A549 treated with AZD9567 at 1 μM for 4 hours (cell line): ENCODE measurements around the gene IFNL3. TPM values are rescaled to one million over a fixed set of nuclear protein-coding genes. Genes with fewer than 3 reads are reported as not detected.

ENCODE experiments used
- total RNA-seq: library from RNA; stranded (reverse); fragments of 200-300 nt; extraction: Qiagen RNA extraction; gene quantifications from 5 replicates; pipeline ENCODE4 v1.2.3, GENCODE V29; 2022; ENCODE audit not compliant: insufficient read depth

The IFNL3 gene
- not detected in 5 replicates for total RNA-seq

DNA sequence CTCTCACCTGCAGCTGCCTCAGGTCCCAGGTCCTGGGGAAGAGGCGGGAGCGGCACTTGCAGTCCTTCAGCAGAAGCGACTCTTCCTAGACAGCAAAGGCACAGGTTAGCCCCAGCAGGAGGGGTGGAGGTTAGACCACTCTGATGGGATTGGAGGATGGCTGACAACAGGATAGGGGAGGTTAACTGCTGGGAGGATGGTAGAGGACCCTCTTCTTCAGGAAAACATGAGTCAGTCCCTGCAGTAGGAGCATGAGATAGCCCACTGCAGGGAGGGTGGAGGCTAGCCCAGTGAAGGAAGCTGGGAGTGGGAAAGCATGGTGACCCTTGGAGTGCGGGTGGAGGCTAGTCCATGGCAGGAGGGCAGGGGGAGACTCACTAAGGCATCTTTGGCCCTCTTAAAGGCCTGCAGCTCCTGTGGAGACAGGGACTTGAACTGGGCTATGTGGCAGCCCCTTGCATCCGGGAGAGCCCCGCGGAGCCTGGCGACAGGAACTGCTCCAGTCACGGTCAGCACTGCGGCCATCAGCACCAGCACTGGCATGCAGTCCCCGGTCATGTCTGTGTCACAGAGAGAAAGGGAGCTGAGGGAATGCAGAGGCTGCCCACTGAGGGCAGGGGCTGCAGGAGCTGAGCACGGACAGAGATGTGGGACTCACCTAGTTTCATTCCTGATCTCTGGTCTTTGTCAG is at the start of gene IFNL3:
TSS of gene IFNL3 (minus strand) at position 597 of the 691 bp plus-strand sequence. CDS start at position 558, 39 bp downstream.

DNA sequence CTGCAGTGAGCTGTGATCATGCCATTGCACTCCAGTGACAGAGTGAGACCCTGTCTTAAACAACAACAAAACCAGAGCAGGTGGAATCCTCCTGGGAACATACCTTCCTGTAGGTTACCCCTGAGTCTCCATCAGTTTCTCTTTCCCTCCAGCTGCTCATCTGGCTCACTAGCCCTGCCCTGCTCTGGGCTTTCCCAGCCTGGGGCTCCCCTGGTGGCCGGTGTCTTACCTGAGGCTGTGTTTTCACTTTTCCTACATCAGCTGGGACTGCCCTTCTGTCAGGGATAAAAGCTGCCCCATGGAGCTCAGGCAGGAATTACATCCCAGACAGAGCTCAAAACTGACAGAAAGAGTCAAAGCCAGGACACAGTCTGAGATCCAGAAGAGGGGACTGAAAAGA is 23.3 kb upstream of the IFNL3 start, which contains the start of gene IFNL2:
TSS of gene IFNL2 (plus strand) at position 312 of the 400 bp plus-strand sequence. CDS start 173 bp downstream, outside the sequence.

DNA sequence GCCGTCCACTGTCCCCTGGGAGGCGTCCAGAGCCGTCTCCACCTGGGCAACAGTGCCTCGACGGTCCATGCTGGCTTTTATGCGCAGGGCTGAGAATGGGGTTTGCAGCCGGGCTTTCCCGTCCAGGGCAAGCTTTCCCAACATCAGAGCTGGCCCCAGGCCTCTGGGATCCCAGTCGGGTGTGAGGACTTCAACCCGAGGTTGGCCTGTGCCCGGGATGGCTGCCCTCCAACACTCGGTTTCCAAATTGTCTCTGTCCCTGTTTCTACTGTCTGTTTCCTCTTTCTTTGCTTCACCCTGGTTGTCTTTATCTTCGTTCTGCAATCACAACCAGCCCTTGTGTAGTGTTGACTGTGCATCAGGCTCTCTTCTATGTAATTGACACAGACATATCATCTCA is 4.0 kb upstream of the IFNL3 start, which contains the start of gene IFNL4:
TSS of gene IFNL4 (minus strand) at position 51 of the 400 bp plus-strand sequence.

DNA sequence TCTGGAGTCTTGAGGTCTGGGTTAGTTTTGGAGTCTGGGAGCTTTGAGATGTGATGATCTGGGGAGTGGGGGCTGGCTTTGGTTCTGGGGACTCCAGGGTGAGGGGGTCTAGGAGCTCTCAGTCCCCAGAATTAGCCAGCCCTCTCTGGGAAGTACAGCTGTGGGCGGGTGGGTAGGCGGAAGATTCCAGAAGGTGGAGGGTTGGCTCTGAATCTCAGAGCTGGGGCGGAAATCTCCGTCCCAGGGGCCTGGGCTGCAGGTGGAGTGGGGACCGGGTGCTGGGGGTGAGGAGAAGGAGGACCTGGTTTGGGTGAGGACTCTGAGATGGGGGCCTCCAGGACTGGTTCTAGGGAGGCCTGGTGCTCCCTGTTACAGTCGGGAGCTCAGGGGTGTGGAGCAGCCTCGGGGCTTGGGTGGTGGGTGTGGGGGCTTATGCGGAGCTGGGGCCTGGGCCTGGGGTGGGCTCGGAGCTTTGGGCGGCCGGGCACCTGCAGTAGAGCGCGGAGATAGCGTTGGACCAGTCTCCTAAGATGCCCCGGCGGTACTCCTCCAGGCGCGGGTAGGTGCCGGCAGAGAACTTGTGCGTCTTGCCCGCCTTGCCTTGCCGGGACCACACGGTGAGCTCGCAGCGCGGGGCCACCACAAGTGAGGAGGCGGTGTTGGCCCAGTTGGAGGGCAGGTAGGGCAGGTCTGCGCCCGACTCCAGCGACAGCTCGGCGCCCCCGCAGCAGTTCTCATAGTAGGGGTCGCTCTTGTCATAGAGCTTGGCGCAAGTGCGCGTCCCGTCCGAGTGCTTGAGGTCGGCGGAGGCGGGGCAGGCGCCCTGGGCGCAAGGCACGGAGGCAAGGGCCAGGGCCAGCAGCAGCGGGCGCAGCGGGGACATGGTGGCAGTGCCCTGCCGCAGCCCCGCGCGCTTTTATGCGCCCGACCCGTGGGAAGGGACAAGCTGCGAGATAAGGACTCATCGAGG is 41.1 kb downstream of the IFNL3 start, which contains the start of gene SYCN:
TSS of gene SYCN (minus strand) at position 892 of the 970 bp plus-strand sequence. CDS start at position 883, 9 bp downstream.

DNA sequence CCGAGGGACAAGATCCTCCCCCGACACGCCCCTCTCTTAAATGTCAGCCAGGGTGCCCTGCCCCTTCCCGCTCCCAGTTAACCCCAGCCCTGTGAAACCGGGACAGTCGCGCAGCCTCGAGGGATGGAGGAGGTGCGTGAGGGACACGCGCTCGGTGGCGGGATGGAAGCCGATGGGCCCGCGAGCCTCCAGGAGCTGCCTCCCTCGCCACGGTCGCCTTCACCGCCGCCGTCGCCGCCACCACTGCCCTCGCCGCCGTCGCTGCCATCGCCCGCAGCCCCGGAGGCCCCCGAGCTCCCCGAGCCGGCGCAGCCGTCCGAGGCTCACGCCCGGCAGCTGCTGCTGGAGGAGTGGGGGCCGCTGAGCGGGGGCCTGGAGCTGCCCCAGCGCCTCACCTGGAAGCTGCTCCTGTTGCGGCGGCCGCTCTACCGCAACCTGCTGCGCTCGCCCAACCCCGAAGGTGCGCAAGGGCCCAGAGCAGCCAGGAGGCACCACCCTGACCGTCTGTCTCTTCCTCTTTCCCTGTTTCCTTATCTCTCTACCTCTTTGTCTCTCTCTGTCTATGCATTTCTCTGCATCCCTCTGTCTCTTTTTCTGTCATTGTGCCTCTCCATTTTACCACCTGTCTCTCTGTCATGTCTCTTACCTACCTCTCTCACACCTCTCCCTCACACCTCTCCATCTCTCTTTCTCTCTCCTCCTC is 47.8 kb downstream of the IFNL3 start, which contains the start of gene NCCRP1:
TSS of gene NCCRP1 (plus strand) at position 105 of the 703 bp plus-strand sequence. CDS start at position 124, 19 bp downstream.

Other genes starting within 250 kb of the IFNL3 start
- 3.0 to 6.9 TPM (median 3.8 TPM) in 5 replicates for gene FBXO27, start 212.5 kb downstream of the IFNL3 start, total RNA-seq
- gene ACP7, start 160.6 kb downstream of the IFNL3 start, total RNA-seq = 0.03 to 0.07 TPM (median 0.05 TPM) in 3 of 5 replicates, not detected in the others
- 88.0 to 108 TPM (median 104 TPM) in 5 replicates for gene PAK4, start 119.2 kb downstream of the IFNL3 start, total RNA-seq
- 1.3 to 2.1 TPM (median 1.4 TPM) in 5 replicates for gene NCCRP1, start 48.0 kb downstream of the IFNL3 start, total RNA-seq
- not detected in 5 replicates for gene SYCN, start 40.7 kb downstream of the IFNL3 start, total RNA-seq
- gene IFNL4, start 3.9 kb upstream of the IFNL3 start, total RNA-seq = 0.06 TPM in 1 of 5 replicates, not detected in the others
- not detected in 5 replicates for gene IFNL2, start 23.4 kb upstream of the IFNL3 start, total RNA-seq
- 0.13 to 0.16 TPM in 2 of 5 replicates, not detected in the others for gene IFNL1, start 51.4 kb upstream of the IFNL3 start, total RNA-seq
- gene LRFN1, start 75.9 kb upstream of the IFNL3 start, total RNA-seq = 5.9 to 10.7 TPM (median 8.9 TPM) in 5 replicates
- gene GMFG, start 91.0 kb upstream of the IFNL3 start, total RNA-seq = 0.45 to 0.82 TPM (median 0.62 TPM) in 3 of 5 replicates, not detected in the others
- gene SAMD4B, start 97.4 kb upstream of the IFNL3 start, total RNA-seq = 115 to 174 TPM (median 166 TPM) in 5 replicates
- 72.0 to 80.3 TPM (median 72.6 TPM) in 5 replicates for gene PAF1, start 146.1 kb upstream of the IFNL3 start, total RNA-seq
- gene MED29, start 146.4 kb upstream of the IFNL3 start, total RNA-seq = 73.8 to 80.0 TPM (median 75.8 TPM) in 5 replicates
- 166 to 245 TPM (median 209 TPM) in 5 replicates for gene ZFP36, start 161.8 kb upstream of the IFNL3 start, total RNA-seq
- 49.0 to 86.4 TPM (median 78.5 TPM) in 5 replicates for gene PLEKHG2, start 167.7 kb upstream of the IFNL3 start, total RNA-seq
- gene RPS16, start 190.9 kb upstream of the IFNL3 start, total RNA-seq = 5,938 to 7,845 TPM (median 7,337 TPM) in 5 replicates
- gene SUPT5H, start 200.6 kb upstream of the IFNL3 start, total RNA-seq = 143 to 205 TPM (median 186 TPM) in 5 replicates
- gene TIMM50, start 235.8 kb upstream of the IFNL3 start, total RNA-seq = 179 to 235 TPM (median 217 TPM) in 5 replicates